ENCODE data around the gene NID2. TPM values are rescaled to one million over a fixed set of nuclear protein-coding genes. Genes with fewer than 3 reads are reported as not detected.

NID2 gene
- total RNA-seq, 4 donors from 2014 or later, result 1.9 to 5.6 (median 4.3) TPM

- H3K36me3 ChIP-seq, result no peaks in the 10 kb centered on the region
- intact Hi-C loops (cut with DNase I; ENCODE audit: low total_unique reads), result no loop called here
Observed at GRCh38 chr14:52031781-52032180, 37.1 kb downstream of the NID2 start.

GRCh38 chr14:52029881-52030280, 39.0 kb downstream of the NID2 start:
- Histone ChIP-seq H3K27ac (no peak overlapping the region), H3K4me3 (no peak overlapping the region), H3K36me3 (no peaks in the 10 kb centered on the region), H3K27me3 (no peaks in the 10 kb centered on the region), H3K4me1 (peaks cover 0 to 3% of the 10 kb centered on the region in 2 donors), H3K9me3 (no peaks in the 10 kb centered on the region)
- TF ChIP-seq CTCF (IDR thresholded peaks at IDR 0.05 in 4 of 5, conservative IDR thresholded peaks at IDR 0.05 in 1 of 5) (no peak), POLR2A (IDR thresholded peaks at IDR 0.05) (no peak)
- in situ Hi-C loops (cut with MboI; ENCODE audit: low sequenced_read_pairs in 4 of 4), result no loop called here
- no peak for DNase-seq
- intact Hi-C loops (cut with DNase I; ENCODE audit: low total_unique reads), result no loop called here
- no peak for ATAC-seq

More at GRCh38 chr14:52031781-52032180, 37.1 kb downstream of the NID2 start:
- DNase-seq (no peak), ATAC-seq (no peak)
- H3K9me3 ChIP-seq, result no peaks in the 10 kb centered on the region
- peak overlapping the region in 1 of 4 donors; percentile 52 for H3K27ac ChIP-seq
- peaks cover 0 to 3% of the 10 kb centered on the region in 2 donors for H3K4me1 ChIP-seq
- in situ Hi-C loops (cut with MboI; ENCODE audit: low sequenced_read_pairs in 4 of 4), result no loop called here
- no peak overlapping the region for H3K4me3 ChIP-seq
- no peak for TF ChIP-seq POLR2A (IDR thresholded peaks at IDR 0.05)
- TF ChIP-seq CTCF (IDR thresholded peaks at IDR 0.05 in 4 of 5, conservative IDR thresholded peaks at IDR 0.05 in 1 of 5), result no peak
- H3K27me3 ChIP-seq, result no peaks in the 10 kb centered on the region

- H3K4me1 ChIP-seq, result peaks cover 0 to 17% of the 10 kb centered on the region in 2 donors
- no peaks in the 10 kb centered on the region for H3K36me3 ChIP-seq
- intact Hi-C loops (cut with DNase I; ENCODE audit: low total_unique reads), result no loop called here
- ATAC-seq, result peak in 1 of 2 donors; percentile 18
- DNase-seq, result no peak
- in situ Hi-C loops (cut with MboI; ENCODE audit: low sequenced_read_pairs in 4 of 4), result no loop called here
- H3K27ac ChIP-seq, result no peak overlapping the region
- no peaks in the 10 kb centered on the region for H3K27me3 ChIP-seq
- no peak overlapping the region for H3K4me3 ChIP-seq
- no peaks in the 10 kb centered on the region for H3K9me3 ChIP-seq
- TF ChIP-seq CTCF (IDR thresholded peaks at IDR 0.05 in 4 of 5, conservative IDR thresholded peaks at IDR 0.05 in 1 of 5), result no peak
- TF ChIP-seq POLR2A (IDR thresholded peaks at IDR 0.05), result no peak
Observed at GRCh38 chr14:52026901-52027300, 42.0 kb downstream of the NID2 start.

GRCh38 chr14:52026017-52026660, 42.7 kb downstream of the NID2 start:
- no peak for TF ChIP-seq CTCF (IDR thresholded peaks at IDR 0.05 in 4 of 5, conservative IDR thresholded peaks at IDR 0.05 in 1 of 5)
- TF ChIP-seq POLR2A (IDR thresholded peaks at IDR 0.05), result no peak
- H3K9me3 ChIP-seq, result no peaks in the 10 kb centered on the region
- peaks cover 0 to 20% of the 10 kb centered on the region in 2 donors for H3K4me1 ChIP-seq
- DNase-seq (no peak), ATAC-seq (no peak)
- intact Hi-C loops (cut with DNase I; ENCODE audit: low total_unique reads), result no loop called here
- no peaks in the 10 kb centered on the region for H3K36me3 ChIP-seq
- no peaks in the 10 kb centered on the region for H3K27me3 ChIP-seq
- in situ Hi-C loops (cut with MboI; ENCODE audit: low sequenced_read_pairs in 4 of 4), result no loop called here
- peak overlapping the region in 3 of 4 donors; percentile 2 to 44 (median 3) for H3K27ac ChIP-seq
- no peak overlapping the region for H3K4me3 ChIP-seq

Measured in gastrocnemius medialis (tissue), 4 donors.